HEK293 (cell line): ENCODE results near the gene LRRC46.

ENCODE experiments used
- CTCF ChIA-PET: fragments of 350-600 bp; formaldehyde crosslinking; extraction: SDS; loops from one replicate; lab custom pipeline; 2021; ENCODE audit warnings: antibody characterized with exemption; lab: Yijun Ruan, JAX
- POLR2A ChIA-PET: fragments of 300-600 bp; formaldehyde crosslinking; extraction: SDS; loops from one replicate; lab custom pipeline; 2020; ENCODE audit warnings: antibody characterized with exemption, inconsistent platforms; lab: Yijun Ruan, JAX
- H3K27ac ChIP-seq: fragments of 200-500 bp; sonication (Bioruptor generic); 2 replicates; pipeline ENCODE4 v1.5.1; 2014; ENCODE audit warnings: low read depth, low read length, control low read depth, inconsistent platforms; ENCODE audit errors: extremely low read depth
- H3K36me3 ChIP-seq, 2 experiments: fragments of 200-500 bp in 1 of 2; sonication (Bioruptor generic) in 1 of 2; 1 replicate in 1 of 2; 2 replicates in 1 of 2; pipeline ENCODE4 v1.5.1; 2014 to 2017; ENCODE audit warnings: inconsistent platforms in 2 of 2, low read length in 2 of 2; ENCODE audit not compliant: control insufficient read depth in 2 of 2, insufficient read depth in 1 of 2
- H3K4me1 ChIP-seq: fragments of 200-500 bp; sonication (Bioruptor generic); 2 replicates; pipeline ENCODE4 v1.5.1; 2014; ENCODE audit warnings: mild to moderate bottlenecking, low read length, inconsistent platforms; ENCODE audit not compliant: control insufficient read depth, insufficient read depth
- H3K4me3 ChIP-seq: 2 replicates; pipeline ENCODE4 v1.5.1; 2011; ENCODE audit warnings: low read depth, mild to moderate bottlenecking, control low read depth, low read length, moderate library complexity
- H3K9me3 ChIP-seq: fragments of 200-500 bp; sonication (Bioruptor generic); 2 replicates; pipeline ENCODE4 v1.5.1; 2014; ENCODE audit warnings: low read depth, low read length, inconsistent platforms; ENCODE audit not compliant: control insufficient read depth, insufficient read depth
- KLF16 ChIP-seq: fragments of 450-650 bp; formaldehyde crosslinking; IDR thresholded peaks from 2 replicates; pipeline ENCODE4 v1.5.1; 2017; ENCODE audit warnings: missing biosample characterization, missing genetic modification characterization
- ZBTB6 ChIP-seq: fragments of 450-650 bp; formaldehyde crosslinking; IDR thresholded peaks from 2 replicates; pipeline ENCODE4 v1.5.1; 2017; ENCODE audit warnings: missing biosample characterization, missing genetic modification characterization
- ZNF133 ChIP-seq: fragments of 450-650 bp; formaldehyde crosslinking; IDR thresholded peaks from 2 replicates; pipeline ENCODE4 v1.5.1; 2016; ENCODE audit warnings: missing biosample characterization, missing genetic modification characterization
- ZNF24 ChIP-seq: fragments of 450-650 bp; formaldehyde crosslinking; IDR thresholded peaks from 2 replicates; pipeline ENCODE4 v1.5.1; 2016; ENCODE audit warnings: missing biosample characterization, missing genetic modification characterization
- ZNF280D ChIP-seq: fragments of 450-650 bp; formaldehyde crosslinking; IDR thresholded peaks from 2 replicates; pipeline ENCODE4 v1.5.1; 2016; ENCODE audit warnings: missing biosample characterization, missing genetic modification characterization
- ZNF335 ChIP-seq: fragments of 450-650 bp; formaldehyde crosslinking; conservative IDR thresholded peaks from 2 replicates; pipeline ENCODE4 v1.5.1; 2016; ENCODE audit warnings: missing biosample characterization, missing genetic modification characterization
- ZNF521 ChIP-seq: fragments of 450-650 bp; formaldehyde crosslinking; IDR thresholded peaks from 2 replicates; pipeline ENCODE4 v1.5.1; 2017; ENCODE audit warnings: missing biosample characterization, mild to moderate bottlenecking, missing genetic modification characterization
- ZNF555 ChIP-seq: fragments of 450-650 bp; formaldehyde crosslinking; conservative IDR thresholded peaks from 2 replicates; pipeline ENCODE4 v1.5.1; 2017; ENCODE audit warnings: missing biosample characterization, mild to moderate bottlenecking, missing genetic modification characterization, inconsistent platforms
- ZNF596 ChIP-seq: fragments of 450-650 bp; IDR thresholded peaks from 2 replicates; pipeline ENCODE4 v1.5.0; 2018; ENCODE audit warnings: missing biosample characterization, mild to moderate bottlenecking, missing genetic modification characterization, moderate library complexity
- ZNF704 ChIP-seq: fragments of 450-650 bp; formaldehyde crosslinking; IDR thresholded peaks from 2 replicates; pipeline ENCODE4 v1.5.1; 2016; ENCODE audit warnings: missing biosample characterization, missing genetic modification characterization
- ZSCAN18 ChIP-seq: fragments of 450-650 bp; formaldehyde crosslinking; IDR thresholded peaks from 2 replicates; pipeline ENCODE4 v1.5.1; 2016; ENCODE audit warnings: missing biosample characterization, missing genetic modification characterization
- ZSCAN5A ChIP-seq: fragments of 450-650 bp; formaldehyde crosslinking; IDR thresholded peaks from 2 replicates; pipeline ENCODE4 v1.5.1; 2016; ENCODE audit warnings: missing biosample characterization, missing genetic modification characterization
- TF ChIP-seq, protein P1 (sequence below): fragments of 450-650 bp; formaldehyde crosslinking; optimal IDR thresholded peaks from 2 replicates; pipeline ENCODE3; 2016; ENCODE audit warnings: missing biosample characterization, mild to moderate bottlenecking, missing genetic modification characterization
- TF ChIP-seq, protein P2 (sequence below): fragments of 450-650 bp; formaldehyde crosslinking; IDR thresholded peaks from 2 replicates; pipeline ENCODE4 v1.5.1; 2017; ENCODE audit warnings: missing biosample characterization, missing genetic modification characterization

Gene LRRC46

DNA sequence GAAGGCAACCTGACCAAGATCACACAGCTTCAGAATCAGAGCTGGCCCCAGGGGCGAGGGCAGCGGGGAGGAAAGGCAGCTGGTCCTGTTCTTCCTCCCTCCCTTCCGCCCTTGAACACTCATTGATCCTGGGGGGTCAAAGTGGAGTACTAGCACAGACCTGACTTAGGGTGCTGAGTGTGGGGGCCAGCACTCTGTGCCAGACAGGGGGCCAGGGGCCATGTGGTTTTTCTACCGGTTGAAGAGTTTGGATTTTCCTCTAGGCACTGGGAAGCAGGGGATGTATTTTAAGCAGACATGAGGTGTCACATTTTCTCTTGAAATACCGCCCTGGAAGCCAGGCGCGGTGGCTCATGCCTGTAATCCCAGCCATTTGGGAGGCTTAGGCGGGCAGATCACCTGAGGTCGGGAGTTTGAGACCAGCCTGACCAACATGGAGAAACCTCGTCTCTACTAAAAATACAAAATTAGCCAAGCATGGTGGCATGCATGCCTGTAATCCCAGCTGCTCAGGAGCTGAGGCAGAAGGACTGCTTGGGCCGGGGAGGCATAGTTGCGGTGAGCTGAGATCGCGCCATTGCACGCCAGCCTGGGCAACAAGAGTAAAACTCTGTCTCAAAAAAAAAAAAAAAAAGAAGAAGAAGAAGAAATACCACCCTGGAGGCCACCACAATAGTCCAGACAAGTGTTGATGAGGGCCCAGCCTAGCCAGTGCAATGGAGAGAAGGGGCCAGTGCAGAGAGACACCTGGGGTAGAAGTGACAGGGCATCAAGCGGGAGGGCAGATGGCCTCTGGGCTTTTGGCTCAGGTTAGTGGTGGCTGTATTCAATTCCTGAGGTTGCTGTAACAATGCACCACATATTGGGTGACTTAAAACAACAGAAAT, 25.2 kb upstream of the LRRC46 start (continued):
- no peak for TF ChIP-seq ZSCAN5A (tag by site-specific recombination)

DNA sequence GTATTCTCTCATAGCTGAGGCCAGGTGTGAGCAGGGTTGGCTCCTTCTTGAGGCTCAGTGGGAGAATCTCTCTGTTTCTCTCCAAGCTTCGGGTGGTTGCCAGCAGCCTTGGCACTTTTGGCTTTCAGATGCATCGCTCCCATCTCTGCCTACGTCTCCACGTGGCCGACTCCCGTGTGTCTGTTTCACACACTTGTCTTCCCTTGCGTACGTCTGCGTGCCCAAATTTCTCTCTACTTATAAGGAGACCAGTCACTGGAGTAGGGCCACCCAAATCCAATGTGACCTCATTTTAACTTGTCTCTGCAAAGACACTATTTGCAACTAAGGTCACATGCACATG, 24.6 kb upstream of the LRRC46 start:
- peaks cover 0 to 31% of the 10 kb centered on the region in 2 experiments; a peak in 1 of 3 replicates for H3K36me3 ChIP-seq
- TF ChIP-seq ZNF335 (no peak), ZNF280D (tag by site-specific recombination) (no peak), ZNF596 (tag by site-specific recombination) (no peak), ZNF704 (tag by site-specific recombination) (no peak), ZNF521 (tag by site-specific recombination) (no peak), ZNF555 (tag by site-specific recombination) (no peak), ZBTB6 (tag by site-specific recombination) (no peak), ZNF133 (tag by site-specific recombination) (no peak), KLF16 (no peak), ZNF24 (tag by site-specific recombination) (no peak), ZSCAN18 (tag by site-specific recombination) (no peak)
- TF ChIP-seq, protein P1, sequence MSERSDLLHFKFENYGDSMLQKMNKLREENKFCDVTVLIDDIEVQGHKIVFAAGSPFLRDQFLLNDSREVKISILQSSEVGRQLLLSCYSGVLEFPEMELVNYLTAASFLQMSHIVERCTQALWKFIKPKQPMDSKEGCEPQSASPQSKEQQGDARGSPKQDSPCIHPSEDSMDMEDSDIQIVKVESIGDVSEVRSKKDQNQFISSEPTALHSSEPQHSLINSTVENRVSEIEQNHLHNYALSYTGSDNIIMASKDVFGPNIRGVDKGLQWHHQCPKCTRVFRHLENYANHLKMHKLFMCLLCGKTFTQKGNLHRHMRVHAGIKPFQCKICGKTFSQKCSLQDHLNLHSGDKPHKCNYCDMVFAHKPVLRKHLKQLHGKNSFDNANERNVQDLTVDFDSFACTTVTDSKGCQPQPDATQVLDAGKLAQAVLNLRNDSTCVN, result no peak
- TF ChIP-seq, protein P2, sequence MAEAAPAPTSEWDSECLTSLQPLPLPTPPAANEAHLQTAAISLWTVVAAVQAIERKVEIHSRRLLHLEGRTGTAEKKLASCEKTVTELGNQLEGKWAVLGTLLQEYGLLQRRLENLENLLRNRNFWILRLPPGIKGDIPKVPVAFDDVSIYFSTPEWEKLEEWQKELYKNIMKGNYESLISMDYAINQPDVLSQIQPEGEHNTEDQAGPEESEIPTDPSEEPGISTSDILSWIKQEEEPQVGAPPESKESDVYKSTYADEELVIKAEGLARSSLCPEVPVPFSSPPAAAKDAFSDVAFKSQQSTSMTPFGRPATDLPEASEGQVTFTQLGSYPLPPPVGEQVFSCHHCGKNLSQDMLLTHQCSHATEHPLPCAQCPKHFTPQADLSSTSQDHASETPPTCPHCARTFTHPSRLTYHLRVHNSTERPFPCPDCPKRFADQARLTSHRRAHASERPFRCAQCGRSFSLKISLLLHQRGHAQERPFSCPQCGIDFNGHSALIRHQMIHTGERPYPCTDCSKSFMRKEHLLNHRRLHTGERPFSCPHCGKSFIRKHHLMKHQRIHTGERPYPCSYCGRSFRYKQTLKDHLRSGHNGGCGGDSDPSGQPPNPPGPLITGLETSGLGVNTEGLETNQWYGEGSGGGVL (tag by site-specific recombination), result no peak
- ChIA-PET CTCF (interaction anchor here (0.6 to 1.1 kb wide), 2 partner anchors 22 to 83 kb away, joined by 4 read pairs; no protein-coding TSS in a partner anchor), POLR2A (no interaction called here)
- H3K4me3 ChIP-seq, result no peak overlapping the region
- no peaks in the 10 kb centered on the region for H3K9me3 ChIP-seq
- no peaks in the 10 kb centered on the region for H3K4me1 ChIP-seq
- H3K27ac ChIP-seq, result no peak overlapping the region
